H4 (cell line): ENCODE data around the gene TSEN54. TPM values are rescaled to one million over a fixed set of nuclear protein-coding genes. Genes with fewer than 3 reads are reported as not detected.

Experiments used
- DNase-seq: peaks from one replicate; pipeline ENCODE4 v3.0.0-alpha.2; 2015; ENCODE audit warnings: low spot score
- total RNA-seq: library from RNA; depleted of rRNA; stranded (reverse); fragments of >200 nt; shearing (Covaris generic); gene quantifications from 2 replicates; pipeline ENCODE4 v1.2.3, GENCODE V29; 2014

The TSEN54 gene
- total RNA-seq, 1 experiment from 2014 or later, result 24.1 TPM

DNA sequence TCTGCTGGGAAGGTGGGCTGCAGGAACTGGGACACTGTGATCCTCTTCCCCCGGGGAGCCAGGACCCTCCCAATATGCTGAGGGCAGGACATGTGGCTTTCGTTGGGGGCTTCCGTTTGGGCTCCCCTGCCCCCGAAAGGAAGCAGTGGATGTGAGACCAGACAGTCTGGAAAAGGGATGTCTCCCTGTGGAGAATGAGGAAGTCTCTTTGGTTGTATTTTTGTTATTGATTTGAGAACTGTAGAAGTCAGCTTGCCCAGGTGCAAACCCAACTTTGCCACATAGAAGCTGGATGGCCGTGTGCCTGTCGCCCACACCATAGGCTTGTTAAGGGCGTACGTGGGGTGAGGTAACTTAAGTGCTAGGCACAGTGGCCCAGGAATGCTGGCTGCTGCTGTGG lies 27.9 kb downstream of the TSEN54 start:
- no peak for DNase-seq

DNA sequence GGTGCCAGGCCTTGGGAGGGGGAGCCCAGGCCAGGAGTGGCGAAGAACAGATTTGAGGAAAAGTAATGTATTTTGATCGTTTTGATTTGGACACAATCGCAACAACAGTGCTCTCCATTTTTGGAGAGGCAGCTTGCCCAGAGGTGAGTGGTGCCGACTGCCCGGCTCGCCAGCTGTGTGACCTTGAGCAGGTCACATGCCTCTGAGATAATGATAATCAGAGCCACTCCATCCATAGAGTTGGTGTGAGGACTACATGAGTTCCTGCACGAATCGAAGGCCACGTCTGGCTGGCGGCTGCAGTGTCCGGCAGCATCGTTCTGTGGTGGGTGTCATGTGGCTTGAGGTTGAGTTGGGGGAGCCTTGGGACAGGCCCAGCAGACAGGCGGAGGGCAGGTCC lies 29.9 kb downstream of the TSEN54 start:
- DNase-seq, result no peak

DNA sequence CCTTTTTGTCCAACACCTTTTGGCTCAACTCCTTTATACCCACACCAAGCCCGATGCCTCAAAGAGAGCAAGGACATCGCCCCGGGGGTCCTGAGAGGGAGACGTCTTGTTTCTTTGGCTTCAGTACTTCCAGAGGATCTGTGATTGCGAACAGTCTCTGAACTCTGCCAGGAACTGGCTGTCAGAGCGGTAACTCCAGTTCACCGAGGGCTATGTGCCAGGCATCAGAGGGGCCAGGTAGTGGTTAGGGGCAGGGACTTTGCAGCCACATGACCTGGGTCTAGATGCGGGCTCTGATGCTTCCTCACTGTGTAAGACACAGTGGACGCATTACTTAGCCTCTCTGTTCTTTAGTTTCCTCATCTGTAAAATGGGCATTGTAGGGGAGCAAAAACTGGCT lies 30.8 kb downstream of the TSEN54 start:
- DNase-seq, result no peak

DNA sequence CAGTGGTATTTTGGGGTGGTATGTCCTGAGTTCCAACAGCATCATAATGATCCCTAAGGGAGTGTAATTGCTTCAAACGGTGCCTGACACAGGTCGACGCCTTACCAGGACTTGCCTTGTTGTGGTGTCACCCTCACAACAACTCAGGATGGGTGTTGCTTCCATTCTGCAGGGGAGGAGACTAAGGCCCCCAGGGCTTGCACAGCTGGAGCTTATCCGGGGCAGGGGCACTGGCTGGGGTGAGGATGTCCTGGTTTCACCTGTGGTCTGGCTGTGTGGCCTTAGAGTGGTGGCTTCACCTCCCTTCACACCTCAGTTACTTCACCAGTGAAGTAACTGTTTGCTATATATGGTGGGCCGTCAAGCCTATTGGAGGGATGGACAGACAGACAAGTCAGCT lies 32.5 kb downstream of the TSEN54 start:
- DNase-seq, result no peak

DNA sequence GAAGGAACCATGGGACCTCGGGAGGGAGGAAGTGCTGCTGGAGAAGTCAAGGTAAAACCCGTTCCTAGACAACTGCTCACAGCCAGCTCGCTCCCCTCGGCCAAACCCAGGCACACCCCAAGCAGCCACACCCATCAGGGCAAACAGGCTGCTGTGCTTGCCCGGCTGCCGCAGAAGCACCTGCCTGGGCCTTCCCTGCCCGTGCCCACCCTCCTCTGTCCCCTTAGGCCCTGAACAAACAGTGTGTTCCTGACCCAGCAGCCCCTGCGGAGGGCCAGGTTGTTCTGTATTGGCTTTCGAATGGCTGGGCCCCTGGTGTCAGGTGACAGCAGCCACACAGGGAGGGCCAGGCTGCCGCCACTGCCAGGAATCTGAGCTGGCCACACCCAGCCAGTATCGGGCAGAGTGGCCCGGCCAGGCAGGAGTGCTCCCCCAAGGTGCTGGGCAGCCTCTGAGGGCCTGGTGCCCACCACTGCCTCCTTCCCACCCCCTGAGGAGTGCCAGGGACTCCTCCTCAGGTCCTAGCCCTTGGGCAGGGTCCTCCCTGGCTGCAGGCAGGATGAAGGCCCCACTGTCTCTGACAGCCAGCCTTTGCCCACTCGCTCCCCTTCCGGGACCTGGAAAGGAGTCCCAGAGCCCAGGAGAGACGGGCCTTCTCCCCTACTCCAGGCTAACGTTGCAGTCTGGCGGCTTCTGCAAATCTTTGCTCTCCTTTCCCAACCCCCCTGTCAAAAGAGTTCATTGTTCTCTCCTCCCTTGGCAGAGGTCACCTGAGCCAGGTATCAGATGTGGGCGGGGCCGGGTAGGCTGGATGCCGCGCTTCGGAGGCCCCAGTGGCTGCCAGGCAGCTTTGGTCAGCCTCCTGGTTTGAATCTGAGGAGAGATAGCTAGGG lies 33.2 kb downstream of the TSEN54 start:
- DNase-seq, result no peak

DNA sequence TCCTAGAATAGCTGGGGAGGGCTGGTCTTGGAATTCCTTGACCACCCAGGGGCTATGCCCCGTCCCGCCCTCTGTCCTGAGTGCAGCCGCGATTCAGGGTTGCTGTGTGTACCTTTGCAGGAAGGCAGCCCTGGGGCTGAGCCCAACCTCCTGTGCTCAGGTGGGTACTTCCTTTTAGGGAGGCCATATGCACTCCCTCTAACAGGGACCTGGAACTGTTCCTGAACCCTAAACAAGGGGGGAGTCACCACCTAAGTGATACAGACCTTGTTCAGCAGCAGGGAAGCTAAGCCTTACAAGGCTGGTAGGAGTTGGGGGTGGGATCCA lies 33.8 kb downstream of the TSEN54 start:
- DNase-seq, result no peak

DNA sequence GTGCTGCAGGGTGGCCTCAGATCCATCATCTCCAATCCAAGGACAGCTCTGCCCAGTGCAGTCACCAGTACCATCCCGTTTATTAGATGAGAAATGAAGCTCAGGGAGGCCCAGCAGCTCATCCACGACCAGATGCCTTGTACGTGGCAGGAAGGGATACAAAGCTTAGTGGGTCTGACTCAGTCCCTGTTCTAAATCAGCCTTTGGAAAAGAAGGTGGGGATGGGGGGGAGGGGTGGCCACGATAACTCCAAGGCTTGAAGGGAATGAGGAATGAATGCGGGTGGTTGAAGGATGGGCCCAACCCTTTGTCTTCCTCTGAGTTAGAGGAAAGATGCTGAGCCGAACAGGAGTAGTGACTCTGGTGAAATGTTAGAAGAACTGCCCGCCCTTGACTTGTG lies 34.9 kb downstream of the TSEN54 start:
- no peak for DNase-seq

DNA sequence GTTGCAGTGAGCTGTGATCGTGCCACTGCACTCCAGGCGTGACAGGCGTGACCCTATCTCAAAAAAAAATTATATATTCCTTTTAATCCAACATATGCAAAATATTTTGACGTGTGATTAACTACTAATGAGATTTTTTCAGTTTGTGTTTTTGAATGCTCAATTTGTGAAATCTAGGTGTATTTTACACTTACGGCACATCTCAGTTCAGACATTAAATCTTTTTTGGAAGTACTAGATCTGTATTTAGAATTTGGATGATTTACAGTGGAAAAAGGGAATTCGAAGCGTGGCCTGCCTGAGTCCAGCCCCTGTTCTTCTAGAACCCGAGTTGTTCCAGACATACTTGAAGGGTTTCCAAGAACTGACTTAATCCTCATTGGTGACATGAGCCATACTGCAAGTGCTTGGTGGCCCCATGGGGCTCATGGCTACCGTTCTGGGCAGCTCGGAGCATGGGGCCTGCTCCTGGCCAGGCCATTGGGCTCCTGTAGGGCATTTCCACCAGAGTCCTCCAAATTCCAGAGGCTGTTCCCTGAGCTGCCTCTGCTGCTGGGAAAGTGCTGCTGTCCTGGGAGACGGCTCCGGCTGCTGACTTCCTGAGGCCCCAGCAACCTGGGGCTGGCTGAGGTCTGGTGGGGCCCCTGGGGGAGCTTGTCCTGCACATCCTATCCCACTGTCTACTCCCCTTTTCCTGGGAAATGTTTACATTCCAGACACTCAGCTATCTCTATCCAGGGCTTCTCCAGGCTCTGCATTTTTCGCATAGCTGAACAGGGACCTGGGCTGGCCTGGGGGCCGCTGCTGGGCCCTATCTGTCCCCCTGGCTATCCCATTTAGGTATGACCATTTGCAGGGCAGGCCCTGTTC lies 36.3 kb downstream of the TSEN54 start:
- DNase-seq, result no peak

DNA sequence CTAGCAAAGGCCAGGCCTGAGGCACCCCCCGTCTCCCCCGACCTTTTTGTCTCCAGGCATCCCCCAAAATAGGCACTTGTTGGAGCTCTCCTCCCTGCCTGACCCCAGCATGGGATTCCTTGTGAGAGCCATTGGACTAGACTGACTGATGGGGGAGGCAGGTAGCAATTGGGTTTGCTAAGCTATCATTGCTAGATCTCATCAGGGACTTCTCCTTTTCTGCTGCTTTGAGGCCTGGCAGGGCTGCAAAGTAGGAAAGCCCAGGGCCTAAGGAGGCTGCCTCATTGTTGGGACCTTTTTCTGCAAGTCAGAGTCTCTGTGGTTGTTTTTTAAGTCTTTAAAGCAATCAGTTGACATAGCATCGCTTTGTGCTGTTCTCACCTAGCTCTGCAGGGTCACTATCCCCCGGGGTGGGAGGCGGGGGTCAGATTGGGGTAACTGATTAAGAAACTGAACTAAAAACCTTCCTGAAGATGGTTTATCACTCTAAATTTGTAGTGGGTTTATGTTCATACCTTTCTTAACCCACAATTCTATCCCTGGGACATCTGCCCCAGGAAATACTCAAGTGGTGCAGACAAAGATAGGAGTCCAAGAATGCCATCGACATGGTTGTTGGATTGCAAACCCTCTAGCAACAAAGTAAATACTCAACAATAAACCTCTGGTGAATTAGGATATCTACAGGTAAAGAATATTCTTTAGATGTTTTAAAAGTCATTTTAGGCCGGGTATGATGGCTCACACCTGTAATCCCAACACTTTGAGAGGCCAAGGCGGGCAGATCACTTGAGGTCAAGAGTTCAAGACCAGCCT lies 37.2 kb downstream of the TSEN54 start:
- DNase-seq, result no peak

DNA sequence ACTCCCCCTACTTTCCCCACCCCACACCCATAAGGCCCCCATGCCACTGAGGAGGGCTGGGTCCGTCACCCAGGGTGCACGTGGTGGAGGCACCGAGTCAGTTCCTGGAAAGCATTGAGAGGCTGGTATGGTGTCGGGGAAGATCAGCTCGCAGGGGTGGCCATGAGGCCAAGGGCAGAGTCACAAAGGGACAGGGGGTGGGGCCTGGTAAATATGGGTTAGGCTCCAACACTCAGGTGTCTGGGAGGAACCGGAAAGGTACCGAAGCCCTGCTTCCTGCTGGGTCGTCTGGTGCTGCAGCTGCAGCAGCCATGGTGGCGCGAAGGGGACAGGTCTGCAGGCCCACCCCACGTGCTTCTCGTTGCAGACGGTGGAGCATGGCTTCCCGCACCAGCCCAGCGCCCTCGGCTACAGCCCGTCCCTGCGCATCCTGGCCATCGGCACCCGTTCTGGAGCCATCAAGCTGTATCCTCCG lies 39.4 kb downstream of the TSEN54 start:
- DNase-seq, result no peak

DNA sequence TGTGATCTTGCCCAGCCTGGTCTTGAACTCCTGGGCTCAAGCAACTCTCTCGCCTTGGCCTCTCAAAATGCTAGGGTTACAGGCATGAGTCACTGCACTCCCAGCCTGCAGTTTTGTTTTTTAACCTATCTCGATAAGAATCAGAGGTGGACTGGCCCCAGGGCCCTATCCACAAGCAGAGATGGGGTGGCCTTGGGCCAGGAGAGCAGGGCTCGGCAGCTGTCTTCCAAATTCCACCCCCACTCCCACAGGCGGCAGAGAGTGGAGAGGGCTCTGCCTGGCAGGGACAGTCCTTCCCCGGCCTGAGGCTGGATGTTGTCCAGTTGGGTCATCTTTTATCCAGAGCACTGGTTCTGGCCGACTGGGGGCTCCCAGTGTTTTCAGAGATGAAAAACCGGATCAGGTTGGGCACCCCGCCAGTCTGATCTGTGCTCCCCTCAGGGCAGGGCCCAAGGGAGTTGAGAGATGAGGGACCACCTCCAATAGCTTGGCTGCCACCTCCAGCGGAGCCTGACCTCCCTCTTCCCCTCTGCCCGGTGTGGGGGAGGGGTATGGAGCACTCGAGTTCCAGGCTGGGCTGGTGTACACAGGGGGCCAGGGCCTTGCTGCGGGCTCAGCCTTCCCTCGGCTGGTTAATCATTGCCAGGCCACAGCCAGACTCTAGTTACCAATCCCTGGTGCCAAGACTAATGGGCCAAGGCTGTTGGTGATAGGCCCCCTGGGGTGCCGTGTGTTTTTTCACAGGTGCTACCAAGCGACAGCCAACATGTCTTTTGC lies 40.9 kb downstream of the TSEN54 start:
- DNase-seq, result peak; percentile 83

DNA sequence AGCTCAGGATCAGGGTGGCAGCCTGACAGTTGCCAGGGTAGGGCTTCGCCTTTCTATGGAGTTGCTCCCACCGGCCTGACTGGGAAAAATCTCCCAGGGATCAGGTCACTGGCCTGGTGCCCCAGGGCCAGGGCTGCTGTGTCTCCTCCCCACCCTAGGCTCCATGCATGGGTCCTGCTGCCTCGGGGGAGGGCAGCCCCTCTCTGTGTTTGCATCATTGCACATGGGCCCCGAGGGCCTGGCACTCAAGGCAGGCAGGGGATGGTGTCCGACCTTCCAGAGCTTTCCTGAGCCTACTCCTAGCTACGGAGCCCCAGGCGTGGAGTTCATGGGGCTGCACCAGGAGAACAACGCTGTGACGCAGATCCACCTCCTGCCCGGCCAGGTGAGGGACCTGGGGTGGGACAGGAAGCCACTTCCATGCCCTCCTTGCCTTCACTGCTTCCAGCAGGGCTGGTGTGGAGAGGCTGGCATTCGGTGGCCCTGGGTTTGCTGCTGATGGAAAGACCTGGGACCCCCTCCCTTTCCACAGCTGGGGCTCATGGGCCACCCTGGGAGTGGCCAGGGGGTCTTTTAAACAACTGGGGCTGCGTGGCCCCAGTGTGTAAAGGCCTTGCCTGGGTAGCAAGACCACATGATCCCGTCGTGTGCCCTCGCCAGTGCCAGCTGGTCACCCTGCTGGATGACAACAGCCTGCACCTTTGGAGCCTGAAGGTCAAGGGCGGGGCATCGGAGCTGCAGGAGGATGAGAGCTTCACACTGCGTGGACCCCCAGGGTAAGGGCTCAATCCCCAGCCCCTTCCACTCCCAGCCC lies 41.7 kb downstream of the TSEN54 start:
- no peak for DNase-seq

DNA sequence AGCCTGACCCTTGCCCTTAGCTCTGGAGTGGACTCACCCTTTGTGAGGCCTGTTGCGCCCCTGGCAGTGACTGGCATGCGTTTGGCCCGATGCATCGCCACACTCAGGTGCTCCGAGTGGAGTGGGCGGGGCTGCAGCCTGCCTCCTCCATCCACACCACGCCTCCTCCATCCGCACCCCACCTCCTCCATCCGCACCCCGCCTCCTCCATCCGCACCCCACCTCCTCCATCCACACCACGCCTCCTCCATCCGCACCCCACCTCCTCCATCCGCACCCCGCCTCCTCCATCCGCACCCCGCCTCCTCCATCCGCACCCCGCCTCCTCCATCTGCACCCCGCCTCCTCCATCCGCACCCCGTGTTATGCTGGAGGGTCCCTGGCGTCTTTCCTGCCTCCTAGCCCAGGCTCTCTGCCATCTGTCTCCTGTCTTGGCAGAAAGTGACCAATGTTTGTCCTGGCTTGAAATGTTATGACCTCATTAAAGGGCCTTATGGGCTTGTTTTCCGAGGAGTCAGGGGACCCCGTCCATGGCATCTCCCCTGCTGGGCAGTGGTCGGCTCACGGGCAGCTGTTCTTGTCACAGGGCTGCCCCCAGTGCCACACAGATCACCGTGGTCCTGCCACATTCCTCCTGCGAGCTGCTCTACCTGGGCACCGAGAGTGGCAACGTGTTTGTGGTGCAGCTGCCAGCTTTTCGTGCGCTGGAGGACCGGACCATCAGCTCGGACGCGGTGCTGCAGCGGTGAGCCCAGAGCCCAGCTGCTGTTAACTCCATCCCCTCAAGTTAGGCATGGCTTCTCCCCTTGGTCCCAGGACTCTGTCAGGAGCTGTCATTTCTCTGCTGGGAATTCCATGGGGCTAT lies 42.6 kb downstream of the TSEN54 start:
- no peak for DNase-seq

DNA sequence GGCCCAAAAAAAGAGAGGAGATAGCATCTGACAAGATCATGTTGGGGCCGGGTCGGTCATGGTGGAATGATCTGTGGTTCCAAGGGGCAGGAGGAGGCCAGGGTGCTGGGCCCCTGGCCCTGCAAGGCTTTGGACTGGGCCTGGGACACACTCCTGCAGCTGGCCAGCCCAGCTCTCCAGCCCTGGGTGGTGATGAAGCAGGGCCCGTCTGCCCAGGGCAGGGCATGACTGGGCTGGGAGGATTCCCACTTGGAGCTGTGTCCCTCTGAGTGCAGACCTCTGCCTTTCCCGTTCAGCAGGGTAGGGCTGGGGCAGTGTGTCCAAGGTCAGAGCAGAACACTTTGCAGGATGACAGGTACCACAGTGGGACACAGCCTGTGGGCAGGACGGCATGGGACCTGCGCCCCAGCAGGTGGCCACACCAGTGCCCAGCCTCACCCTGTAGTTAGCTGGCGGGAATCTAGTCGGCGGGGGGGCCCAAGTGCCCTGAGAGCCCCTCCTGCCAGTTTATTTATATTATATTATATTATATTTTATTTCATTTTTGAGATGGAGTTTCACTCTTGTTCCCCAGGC lies 43.7 kb downstream of the TSEN54 start:
- no peak for DNase-seq

DNA sequence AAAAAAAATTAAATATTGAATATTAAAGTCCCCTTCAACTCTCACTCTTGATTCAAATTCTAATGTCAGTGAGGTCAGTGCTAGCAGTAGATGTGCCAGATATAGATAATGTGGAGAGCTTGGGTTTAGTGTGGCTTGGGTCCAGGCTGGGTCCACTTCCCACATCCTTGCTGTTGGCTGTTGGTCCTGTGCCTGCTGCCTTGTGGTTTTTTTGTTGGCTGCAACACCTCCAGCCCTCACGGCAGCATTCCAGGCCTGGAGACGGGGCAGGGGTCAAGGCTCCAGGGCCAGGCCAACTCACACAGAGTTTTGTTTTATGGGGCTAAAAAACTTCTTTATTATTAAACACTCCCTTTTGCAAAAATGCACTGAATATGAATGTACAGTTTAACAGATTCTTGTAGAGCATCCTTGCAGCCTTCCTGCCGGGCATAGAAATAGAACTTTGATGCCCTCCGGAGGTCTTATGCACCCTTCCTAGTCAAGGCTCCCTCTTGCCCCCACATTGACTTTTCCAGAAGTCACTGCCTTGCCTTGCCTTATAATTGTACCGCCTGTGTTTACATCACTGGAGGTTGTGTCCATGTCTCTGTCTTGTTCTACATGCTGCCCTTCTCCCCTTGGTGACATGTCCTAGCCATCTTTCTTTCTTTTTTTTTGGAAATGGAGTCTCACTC lies 45.7 kb downstream of the TSEN54 start:
- peak; percentile 59 for DNase-seq

DNA sequence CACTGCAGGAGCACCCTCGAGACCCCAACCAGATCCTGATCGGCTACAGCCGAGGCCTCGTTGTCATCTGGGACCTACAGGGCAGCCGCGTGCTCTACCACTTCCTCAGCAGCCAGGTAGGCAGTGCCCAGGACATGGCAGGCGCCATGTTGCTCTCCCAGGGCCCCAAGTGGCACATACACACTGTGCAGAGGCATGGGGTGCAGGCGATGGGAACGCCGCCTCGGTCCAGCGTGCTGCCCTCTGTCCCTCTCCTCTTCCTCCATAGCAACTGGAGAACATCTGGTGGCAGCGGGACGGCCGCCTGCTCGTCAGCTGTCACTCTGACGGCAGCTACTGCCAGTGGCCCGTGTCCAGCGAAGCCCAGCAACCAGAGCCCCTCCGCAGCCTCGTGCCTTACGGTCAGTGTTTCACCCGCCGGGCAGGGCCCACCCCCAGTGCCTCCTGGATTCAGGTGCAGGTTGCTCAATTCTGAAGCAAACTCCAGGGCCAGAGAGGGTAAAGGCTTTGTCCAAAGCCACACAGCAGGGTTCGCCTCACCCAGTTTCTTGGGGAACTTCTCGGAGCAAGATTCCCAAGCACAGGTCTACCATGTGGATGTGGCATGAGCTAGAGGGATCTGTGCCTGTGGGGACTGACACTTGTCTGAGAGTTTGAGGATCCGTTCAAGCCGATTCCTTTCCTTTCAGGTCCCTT lies 46.9 kb downstream of the TSEN54 start:
- no peak for DNase-seq

DNA sequence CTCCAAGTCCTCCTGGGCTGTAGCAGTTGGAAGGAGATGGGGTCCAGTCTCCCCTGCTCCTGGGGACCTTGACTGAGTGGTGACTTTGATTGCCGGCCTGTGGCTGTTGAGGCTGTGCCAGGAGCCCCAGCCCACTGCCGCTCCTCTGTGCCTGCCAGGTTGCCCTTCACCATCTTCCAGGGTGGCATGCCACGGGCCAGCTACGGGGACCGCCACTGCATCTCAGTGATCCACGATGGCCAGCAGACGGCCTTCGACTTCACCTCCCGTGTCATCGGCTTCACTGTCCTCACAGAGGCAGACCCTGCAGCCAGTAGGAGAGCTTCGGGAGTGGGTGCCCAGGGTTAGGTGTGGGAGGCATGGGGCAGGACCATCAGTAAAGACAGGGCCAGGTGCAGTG lies 47.9 kb downstream of the TSEN54 start:
- no peak for DNase-seq

DNA sequence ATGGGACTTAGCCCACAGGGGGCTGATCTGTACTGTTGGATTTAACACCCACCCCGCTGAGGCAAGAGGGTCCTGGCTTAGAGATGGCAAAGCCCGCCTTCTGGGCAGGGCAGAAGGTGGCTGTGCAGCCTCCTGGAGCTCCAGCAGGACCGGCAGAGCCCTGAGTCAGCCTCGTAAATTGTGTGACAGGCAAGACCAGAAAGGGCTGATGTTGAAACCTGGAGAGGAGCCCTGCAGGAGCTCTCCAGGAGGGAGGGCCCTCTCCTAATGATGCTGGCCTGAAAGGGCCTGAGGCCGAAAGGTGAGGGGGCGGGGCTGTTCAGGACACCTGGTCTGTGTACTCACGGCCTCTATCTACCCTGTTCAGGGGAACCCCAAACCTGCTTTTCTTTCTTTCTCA lies 48.7 kb downstream of the TSEN54 start:
- DNase-seq, result peak; percentile 75
